ENCODE measurements around the gene ADD3.
A peak's percentile ranks its signal among the peaks of the same experiment; 100 is the strongest.

Gene ADD3

GRCh38 chr10:110074298-110074697, 66.5 kb downstream of the ADD3 start:
- H3K4me3 ChIP-seq (ENCODE audit: low read depth, low read length): no peak overlapping the region

DNA sequence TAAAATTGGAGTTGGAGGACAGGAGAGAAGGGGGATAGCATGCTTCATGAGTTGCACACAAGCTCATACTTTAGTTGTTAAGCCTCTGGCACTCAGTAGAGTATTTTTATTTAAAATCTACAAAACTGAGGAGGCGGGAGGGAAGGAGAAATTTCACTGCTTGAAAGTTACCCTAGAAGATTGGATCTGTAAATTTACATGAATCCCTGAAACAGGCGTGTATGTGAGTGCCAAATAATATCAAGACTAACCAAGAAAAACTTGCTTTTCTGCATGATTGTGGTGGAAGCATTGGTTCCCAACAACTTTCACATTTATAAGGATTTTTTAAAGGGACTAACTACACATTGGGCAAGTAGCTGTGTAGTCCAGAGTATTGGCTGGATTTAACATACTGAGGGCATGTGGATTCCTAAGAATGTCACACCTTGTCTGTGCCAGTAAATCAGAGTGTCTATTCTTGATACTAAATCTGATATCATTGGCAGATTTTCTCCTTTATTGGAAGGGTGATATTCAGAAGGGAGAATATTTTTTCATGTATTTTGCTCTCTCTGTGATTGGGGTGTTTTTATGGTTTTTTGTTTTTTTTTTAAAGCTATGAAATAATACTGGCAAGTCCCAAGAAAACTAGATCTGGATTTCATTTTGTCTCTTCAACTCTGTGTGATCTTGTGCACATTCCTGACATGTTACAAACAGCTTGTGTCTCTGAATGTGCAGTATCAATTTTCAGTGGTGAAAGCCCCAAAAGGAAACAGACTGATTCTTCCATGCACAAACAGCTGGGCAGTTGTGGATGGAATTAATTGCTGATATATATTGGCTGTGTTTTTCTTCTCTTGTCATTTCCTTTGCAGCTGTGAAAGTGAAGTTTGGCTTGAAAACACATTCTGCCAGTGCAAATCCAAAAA, 67.2 kb downstream of the ADD3 start:
- DNase-seq (ENCODE audit: low read depth): no peak
- no peak overlapping the region for H3K4me3 ChIP-seq (ENCODE audit: low read depth, low read length)
- no peak for TF ChIP-seq POLR2A (IDR thresholded peaks at IDR 0.05; ENCODE audit: extremely low read depth, insufficient read length)
- no peak for TF ChIP-seq MAX (IDR thresholded peaks at IDR 0.05; ENCODE audit: low read depth, low read length)
- TF ChIP-seq MYC (IDR thresholded peaks at IDR 0.05; ENCODE audit: low read depth, low read length): no peak
- TF ChIP-seq, protein P1, sequence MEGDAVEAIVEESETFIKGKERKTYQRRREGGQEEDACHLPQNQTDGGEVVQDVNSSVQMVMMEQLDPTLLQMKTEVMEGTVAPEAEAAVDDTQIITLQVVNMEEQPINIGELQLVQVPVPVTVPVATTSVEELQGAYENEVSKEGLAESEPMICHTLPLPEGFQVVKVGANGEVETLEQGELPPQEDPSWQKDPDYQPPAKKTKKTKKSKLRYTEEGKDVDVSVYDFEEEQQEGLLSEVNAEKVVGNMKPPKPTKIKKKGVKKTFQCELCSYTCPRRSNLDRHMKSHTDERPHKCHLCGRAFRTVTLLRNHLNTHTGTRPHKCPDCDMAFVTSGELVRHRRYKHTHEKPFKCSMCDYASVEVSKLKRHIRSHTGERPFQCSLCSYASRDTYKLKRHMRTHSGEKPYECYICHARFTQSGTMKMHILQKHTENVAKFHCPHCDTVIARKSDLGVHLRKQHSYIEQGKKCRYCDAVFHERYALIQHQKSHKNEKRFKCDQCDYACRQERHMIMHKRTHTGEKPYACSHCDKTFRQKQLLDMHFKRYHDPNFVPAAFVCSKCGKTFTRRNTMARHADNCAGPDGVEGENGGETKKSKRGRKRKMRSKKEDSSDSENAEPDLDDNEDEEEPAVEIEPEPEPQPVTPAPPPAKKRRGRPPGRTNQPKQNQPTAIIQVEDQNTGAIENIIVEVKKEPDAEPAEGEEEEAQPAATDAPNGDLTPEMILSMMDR (IDR thresholded peaks at IDR 0.05; ENCODE audit: low read depth, low read length): no peak

More at GRCh38 chr10:110074298-110074697, 66.5 kb downstream of the ADD3 start:
- peak; percentile 69 for DNase-seq (ENCODE audit: low read depth)
- TF ChIP-seq, protein P1 (IDR thresholded peaks at IDR 0.05; ENCODE audit: low read depth, low read length): no peak
- TF ChIP-seq POLR2A (IDR thresholded peaks at IDR 0.05; ENCODE audit: extremely low read depth, insufficient read length): no peak

DNA sequence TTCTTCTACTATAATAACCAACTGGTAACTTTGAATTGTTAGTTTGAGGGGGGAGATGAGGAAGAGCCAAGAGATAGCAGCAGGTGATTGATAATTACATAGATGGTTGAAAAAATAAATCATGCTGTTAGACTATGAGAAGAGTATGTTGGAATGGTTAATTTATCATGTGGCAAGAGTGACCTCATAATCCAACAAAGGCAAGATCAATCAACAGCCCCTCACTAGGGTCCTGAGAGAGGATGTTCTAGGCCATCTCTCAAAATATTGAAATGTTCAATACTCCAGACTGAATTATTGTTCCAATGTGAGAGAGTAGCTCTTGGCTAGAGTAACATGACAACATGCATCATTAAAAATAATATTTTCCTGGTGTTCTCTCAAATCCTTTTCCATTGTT, 67.9 kb downstream of the ADD3 start:
- no peak for DNase-seq (ENCODE audit: low read depth)
- no peak overlapping the region for H3K4me3 ChIP-seq (ENCODE audit: low read depth, low read length)
- no peak for TF ChIP-seq POLR2A (IDR thresholded peaks at IDR 0.05; ENCODE audit: extremely low read depth, insufficient read length)
- TF ChIP-seq, protein P1 (IDR thresholded peaks at IDR 0.05; ENCODE audit: low read depth, low read length): no peak
- TF ChIP-seq MYC (IDR thresholded peaks at IDR 0.05; ENCODE audit: low read depth, low read length): no peak
- TF ChIP-seq MAX (IDR thresholded peaks at IDR 0.05; ENCODE audit: low read depth, low read length): no peak

DNA sequence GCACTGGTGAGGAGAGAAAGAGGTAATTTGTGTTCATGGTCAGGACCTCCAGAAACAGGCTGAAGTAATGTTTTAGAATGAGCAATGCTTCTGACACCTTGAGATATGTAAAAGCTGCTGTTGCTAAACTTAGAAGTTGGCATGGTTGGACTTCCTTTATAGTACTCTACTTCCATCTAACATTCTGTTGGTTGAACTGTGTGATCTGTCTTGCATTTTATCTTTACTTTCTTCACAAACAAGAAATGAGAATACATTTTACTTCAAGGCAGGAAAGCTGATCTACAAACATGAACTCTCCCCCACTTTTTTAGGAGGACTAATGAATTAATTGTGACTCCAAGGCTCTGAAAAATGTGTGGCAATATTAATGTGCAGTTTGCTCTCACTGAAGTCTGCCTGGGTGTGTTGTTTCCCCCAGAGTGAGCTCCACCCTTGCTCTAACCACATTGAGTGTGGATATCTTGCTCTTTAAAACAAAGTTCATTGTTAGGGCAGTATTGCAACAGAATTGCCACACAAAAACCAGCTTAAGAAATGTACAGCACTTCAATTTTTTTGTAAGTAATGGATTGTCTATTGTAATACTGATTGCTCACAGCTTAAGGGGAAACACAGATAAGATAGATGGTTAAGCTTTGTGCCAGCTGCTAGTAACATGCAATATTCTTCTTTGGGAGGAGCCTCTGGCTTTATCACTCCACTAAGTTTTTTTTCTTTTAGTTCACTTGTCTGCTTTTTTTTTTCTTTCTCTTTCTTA, 69.0 kb downstream of the ADD3 start:
- TF ChIP-seq POLR2A (IDR thresholded peaks at IDR 0.05; ENCODE audit: extremely low read depth, insufficient read length): no peak
- TF ChIP-seq, protein P1 (IDR thresholded peaks at IDR 0.05; ENCODE audit: low read depth, low read length): no peak
- TF ChIP-seq MAX (IDR thresholded peaks at IDR 0.05; ENCODE audit: low read depth, low read length): peak; percentile 65
- TF ChIP-seq MYC (IDR thresholded peaks at IDR 0.05; ENCODE audit: low read depth, low read length): peak; percentile 83
- peak; percentile 99 for DNase-seq (ENCODE audit: low read depth)
- H3K4me3 ChIP-seq (ENCODE audit: low read depth, low read length): peak overlapping the region; percentile 40

DNA sequence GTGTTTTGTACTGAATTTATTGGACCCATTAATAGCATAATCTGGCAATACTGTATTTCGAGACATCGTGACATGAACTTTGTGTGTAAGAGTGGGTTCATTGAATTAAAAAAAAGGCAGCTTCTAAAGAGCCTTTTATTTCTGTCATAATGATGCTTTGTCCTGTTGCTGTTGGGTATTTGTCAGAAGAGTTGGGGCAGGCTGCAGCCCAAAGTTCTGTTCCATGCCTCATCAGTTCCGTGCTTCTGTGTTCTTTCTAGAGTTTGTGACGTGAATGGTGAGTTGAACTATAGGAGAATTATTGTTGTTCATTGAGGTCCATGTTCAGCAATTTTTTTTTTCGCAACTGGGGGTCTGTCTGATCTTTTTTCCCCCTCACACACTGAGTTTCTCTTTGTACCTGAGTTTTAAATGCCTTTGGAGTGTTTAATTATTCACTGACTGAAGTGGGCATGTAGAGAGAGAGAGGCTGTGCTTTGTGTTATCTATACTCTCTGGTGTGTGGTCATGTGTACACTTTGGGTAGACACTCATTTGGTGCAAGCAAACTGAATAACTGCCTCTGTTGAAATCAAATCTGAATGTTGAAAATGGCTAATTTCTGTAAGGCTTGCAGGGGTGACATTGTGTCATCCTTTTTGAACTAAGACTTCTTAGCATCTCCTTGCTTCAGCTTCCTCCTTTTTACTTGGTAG, 69.8 kb downstream of the ADD3 start:
- DNase-seq (ENCODE audit: low read depth): peak; percentile 79
- TF ChIP-seq, protein P1 (IDR thresholded peaks at IDR 0.05; ENCODE audit: low read depth, low read length): no peak
- TF ChIP-seq MAX (IDR thresholded peaks at IDR 0.05; ENCODE audit: low read depth, low read length): no peak
- TF ChIP-seq MYC (IDR thresholded peaks at IDR 0.05; ENCODE audit: low read depth, low read length): no peak
- no peak for TF ChIP-seq POLR2A (IDR thresholded peaks at IDR 0.05; ENCODE audit: extremely low read depth, insufficient read length)
- peak overlapping the region; percentile 40 for H3K4me3 ChIP-seq (ENCODE audit: low read depth, low read length)

Data from NB4 (cell line).